PFSK-1 (cell line): ENCODE measurements around the gene SIVA1.

Source experiments
- FOXP2 ChIP-seq: optimal IDR thresholded peaks from 2 replicates; pipeline ENCODE3; 2011; ENCODE audit warnings: borderline replicate concordance, control low read depth, inconsistent platforms; ENCODE audit not compliant: insufficient read depth; ENCODE audit errors: extremely low read length, extremely low read depth
- POLR2AphosphoS5 ChIP-seq: IDR thresholded peaks from 2 replicates; pipeline ENCODE4 v1.6.1; 2012; ENCODE audit warnings: low read depth, mild to moderate bottlenecking, control low read depth, low read length, moderate library complexity
- SIN3A ChIP-seq: IDR thresholded peaks from 2 replicates; pipeline ENCODE4 v1.6.1; 2012; ENCODE audit warnings: mild to moderate bottlenecking, low read length, moderate library complexity, borderline replicate concordance; ENCODE audit not compliant: insufficient read depth
- TAF1 ChIP-seq: IDR thresholded peaks from 2 replicates; pipeline ENCODE4 v1.6.1; 2012; ENCODE audit warnings: low read length, control low read depth, borderline replicate concordance; ENCODE audit not compliant: insufficient read depth
- TF ChIP-seq, protein P1 (sequence below), 2 experiments: IDR thresholded peaks; 2 replicates each; pipeline versions ENCODE4 v1.6.1 to v1.8.0; 2011 to 2012; ENCODE audit warnings: low read depth in 2 of 2, low read length in 2 of 2, control low read depth in 1 of 2, inconsistent platforms in 1 of 2, mild to moderate bottlenecking in 1 of 2, moderate library complexity in 1 of 2; ENCODE audit not compliant: insufficient read depth in 1 of 2

DNA sequence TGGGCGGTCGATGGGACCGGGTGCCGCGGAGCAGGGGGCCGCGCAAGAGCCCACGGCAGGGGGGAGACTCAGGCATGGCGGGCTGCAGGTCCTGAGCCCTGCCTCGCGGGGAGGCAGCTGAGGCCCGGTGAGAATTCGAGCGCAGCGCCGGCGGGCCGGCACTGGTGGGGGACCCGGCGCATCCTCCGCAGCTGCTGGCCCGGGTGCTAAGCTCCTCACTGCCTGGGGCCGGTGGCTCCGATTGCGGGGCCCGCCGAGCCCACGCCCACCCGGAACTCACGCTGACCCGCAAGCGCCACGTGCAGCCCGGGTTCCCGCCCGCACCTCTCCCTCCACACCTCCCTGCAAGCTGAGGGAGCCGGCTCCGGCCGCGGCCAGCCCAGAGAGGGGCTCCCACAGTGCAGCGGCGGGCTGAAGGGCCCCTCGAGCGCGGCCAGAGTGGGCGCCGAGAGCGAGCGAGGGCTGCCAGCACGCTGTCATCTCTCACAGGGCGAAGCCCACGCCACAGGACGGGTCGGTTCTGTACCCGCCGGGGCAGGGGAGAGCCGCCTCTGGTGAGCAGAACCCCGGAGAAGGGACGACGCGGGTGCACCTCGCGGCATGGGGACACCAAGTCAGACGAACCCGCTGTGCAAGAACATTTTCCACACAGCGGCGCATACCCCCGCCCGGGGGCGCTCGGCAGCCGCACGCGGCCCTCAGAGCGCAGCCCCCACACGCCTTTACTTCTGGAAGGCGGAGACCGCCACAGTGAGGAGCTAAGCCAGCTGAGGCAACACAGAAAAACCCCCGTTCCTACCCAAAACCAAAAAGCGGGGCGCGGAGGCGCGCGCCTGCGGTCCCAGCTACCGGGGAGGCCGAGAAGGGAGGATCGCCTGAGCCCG, 1.2 kb upstream of the SIVA1 start:
- no peak for TF ChIP-seq TAF1
- no peak for TF ChIP-seq POLR2AphosphoS5
- TF ChIP-seq, protein P1, sequence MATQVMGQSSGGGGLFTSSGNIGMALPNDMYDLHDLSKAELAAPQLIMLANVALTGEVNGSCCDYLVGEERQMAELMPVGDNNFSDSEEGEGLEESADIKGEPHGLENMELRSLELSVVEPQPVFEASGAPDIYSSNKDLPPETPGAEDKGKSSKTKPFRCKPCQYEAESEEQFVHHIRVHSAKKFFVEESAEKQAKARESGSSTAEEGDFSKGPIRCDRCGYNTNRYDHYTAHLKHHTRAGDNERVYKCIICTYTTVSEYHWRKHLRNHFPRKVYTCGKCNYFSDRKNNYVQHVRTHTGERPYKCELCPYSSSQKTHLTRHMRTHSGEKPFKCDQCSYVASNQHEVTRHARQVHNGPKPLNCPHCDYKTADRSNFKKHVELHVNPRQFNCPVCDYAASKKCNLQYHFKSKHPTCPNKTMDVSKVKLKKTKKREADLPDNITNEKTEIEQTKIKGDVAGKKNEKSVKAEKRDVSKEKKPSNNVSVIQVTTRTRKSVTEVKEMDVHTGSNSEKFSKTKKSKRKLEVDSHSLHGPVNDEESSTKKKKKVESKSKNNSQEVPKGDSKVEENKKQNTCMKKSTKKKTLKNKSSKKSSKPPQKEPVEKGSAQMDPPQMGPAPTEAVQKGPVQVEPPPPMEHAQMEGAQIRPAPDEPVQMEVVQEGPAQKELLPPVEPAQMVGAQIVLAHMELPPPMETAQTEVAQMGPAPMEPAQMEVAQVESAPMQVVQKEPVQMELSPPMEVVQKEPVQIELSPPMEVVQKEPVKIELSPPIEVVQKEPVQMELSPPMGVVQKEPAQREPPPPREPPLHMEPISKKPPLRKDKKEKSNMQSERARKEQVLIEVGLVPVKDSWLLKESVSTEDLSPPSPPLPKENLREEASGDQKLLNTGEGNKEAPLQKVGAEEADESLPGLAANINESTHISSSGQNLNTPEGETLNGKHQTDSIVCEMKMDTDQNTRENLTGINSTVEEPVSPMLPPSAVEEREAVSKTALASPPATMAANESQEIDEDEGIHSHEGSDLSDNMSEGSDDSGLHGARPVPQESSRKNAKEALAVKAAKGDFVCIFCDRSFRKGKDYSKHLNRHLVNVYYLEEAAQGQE (IDR thresholded peaks at IDR 0.05; ENCODE audit: insufficient read depth in 1 of 2, low read depth in 2 of 2, low read length in 2 of 2): no peak
- TF ChIP-seq SIN3A: no peak
- TF ChIP-seq FOXP2: no peak
